Nephron progenitor cell (in vitro differentiated cells): Measurements from ENCODE around the gene EPHA7.

ENCODE experiments used
- DNase-seq: peaks from one replicate; pipeline ENCODE4 v3.0.0; 2021
- H3K27ac Mint-ChIP-seq: 2 replicates; pipeline ENCODE4 v1.8.0; 2021; ENCODE audit warnings: mild to moderate bottlenecking, moderate library complexity, mixed read lengths
- H3K27me3 Mint-ChIP-seq: 2 replicates; pipeline ENCODE4 v1.8.0; 2021; ENCODE audit warnings: mild to moderate bottlenecking, low read depth, mixed read lengths; ENCODE audit not compliant: poor library complexity
- H3K36me3 Mint-ChIP-seq: 2 replicates; pipeline ENCODE4 v1.8.0; 2021; ENCODE audit warnings: low read depth, mixed read lengths
- H3K4me1 Mint-ChIP-seq: 2 replicates; pipeline ENCODE4 v1.8.0; 2021; ENCODE audit warnings: mixed read lengths
- H3K4me3 Mint-ChIP-seq: 2 replicates; pipeline ENCODE4 v1.8.0; 2021; ENCODE audit warnings: mild to moderate bottlenecking, moderate library complexity, mixed read lengths
- H3K9me3 Mint-ChIP-seq: 2 replicates; pipeline ENCODE4 v1.8.0; 2021; ENCODE audit warnings: mild to moderate bottlenecking, moderate library complexity, mixed read lengths
- TF ChIP-seq, protein P1 (sequence below): fragments of 200-600 bp; sonication (generic); IDR thresholded peaks from 2 replicates; pipeline ENCODE4 v1.5.0; 2021; ENCODE audit warnings: antibody characterized with exemption

Gene EPHA7

GRCh38 chr6:93278241-93278640 lies 141.1 kb downstream of the EPHA7 start:
- H3K4me1 Mint-ChIP-seq, result no peaks in the 10 kb centered on the region
- H3K36me3 Mint-ChIP-seq, result peaks cover under 1% of the 10 kb centered on the region
- no peak overlapping the region for H3K4me3 Mint-ChIP-seq
- TF ChIP-seq, protein P1, sequence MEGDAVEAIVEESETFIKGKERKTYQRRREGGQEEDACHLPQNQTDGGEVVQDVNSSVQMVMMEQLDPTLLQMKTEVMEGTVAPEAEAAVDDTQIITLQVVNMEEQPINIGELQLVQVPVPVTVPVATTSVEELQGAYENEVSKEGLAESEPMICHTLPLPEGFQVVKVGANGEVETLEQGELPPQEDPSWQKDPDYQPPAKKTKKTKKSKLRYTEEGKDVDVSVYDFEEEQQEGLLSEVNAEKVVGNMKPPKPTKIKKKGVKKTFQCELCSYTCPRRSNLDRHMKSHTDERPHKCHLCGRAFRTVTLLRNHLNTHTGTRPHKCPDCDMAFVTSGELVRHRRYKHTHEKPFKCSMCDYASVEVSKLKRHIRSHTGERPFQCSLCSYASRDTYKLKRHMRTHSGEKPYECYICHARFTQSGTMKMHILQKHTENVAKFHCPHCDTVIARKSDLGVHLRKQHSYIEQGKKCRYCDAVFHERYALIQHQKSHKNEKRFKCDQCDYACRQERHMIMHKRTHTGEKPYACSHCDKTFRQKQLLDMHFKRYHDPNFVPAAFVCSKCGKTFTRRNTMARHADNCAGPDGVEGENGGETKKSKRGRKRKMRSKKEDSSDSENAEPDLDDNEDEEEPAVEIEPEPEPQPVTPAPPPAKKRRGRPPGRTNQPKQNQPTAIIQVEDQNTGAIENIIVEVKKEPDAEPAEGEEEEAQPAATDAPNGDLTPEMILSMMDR, result no peak
- H3K9me3 Mint-ChIP-seq, result peaks cover 2% of the 10 kb centered on the region
- H3K27me3 Mint-ChIP-seq, result no peaks in the 10 kb centered on the region
- DNase-seq, result no peak
- no peak overlapping the region for H3K27ac Mint-ChIP-seq

- no peaks in the 10 kb centered on the region for H3K4me1 Mint-ChIP-seq
- no peaks in the 10 kb centered on the region for H3K27me3 Mint-ChIP-seq
- H3K9me3 Mint-ChIP-seq, result no peaks in the 10 kb centered on the region
- TF ChIP-seq, protein P1, result no peak
- H3K4me3 Mint-ChIP-seq, result no peak overlapping the region
- H3K36me3 Mint-ChIP-seq, result no peaks in the 10 kb centered on the region
- H3K27ac Mint-ChIP-seq, result no peak overlapping the region
- no peak for DNase-seq
Observed at GRCh38 chr6:93272896-93273295, 146.5 kb downstream of the EPHA7 start.

GRCh38 chr6:93272211-93272610 lies 147.1 kb downstream of the EPHA7 start:
- Mint-ChIP-seq H3K27ac (peak overlapping the region; percentile 30), H3K9me3 (no peaks in the 10 kb centered on the region), H3K27me3 (no peaks in the 10 kb centered on the region), H3K4me1 (no peaks in the 10 kb centered on the region), H3K4me3 (no peak overlapping the region), H3K36me3 (no peaks in the 10 kb centered on the region)
- DNase-seq, result no peak
- TF ChIP-seq, protein P1, result no peak

- no peak overlapping the region for H3K27ac Mint-ChIP-seq
- H3K9me3 Mint-ChIP-seq, result no peaks in the 10 kb centered on the region
- H3K4me3 Mint-ChIP-seq, result no peak overlapping the region
- peaks cover 12% of the 10 kb centered on the region for H3K4me1 Mint-ChIP-seq
- no peaks in the 10 kb centered on the region for H3K36me3 Mint-ChIP-seq
- TF ChIP-seq, protein P1, result no peak
- no peak for DNase-seq
- no peaks in the 10 kb centered on the region for H3K27me3 Mint-ChIP-seq
Observed at GRCh38 chr6:93266116-93266817, 153.1 kb downstream of the EPHA7 start.

DNA sequence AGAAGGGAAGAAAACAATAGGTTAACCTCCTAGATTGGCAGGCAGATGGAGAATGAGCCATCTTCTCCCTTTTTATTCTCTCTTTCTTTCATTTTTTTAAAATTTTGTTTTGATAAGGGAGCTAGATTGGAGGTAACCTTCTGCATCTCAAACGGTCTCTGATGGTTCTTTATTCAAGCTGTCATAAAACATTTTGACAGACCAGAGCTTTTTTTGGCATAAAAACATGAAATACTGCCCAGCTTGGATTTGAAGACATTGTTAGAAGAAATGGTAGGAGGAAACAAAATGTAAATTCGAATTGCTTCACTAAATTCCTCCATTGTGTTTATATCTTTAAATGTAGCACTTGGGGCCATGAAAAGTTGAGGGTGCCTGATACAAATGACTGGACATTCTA lies 158.5 kb downstream of the EPHA7 start:
- Mint-ChIP-seq H3K27ac (no peak overlapping the region), H3K36me3 (no peaks in the 10 kb centered on the region), H3K9me3 (no peaks in the 10 kb centered on the region), H3K4me1 (peaks cover 14% of the 10 kb centered on the region), H3K4me3 (no peak overlapping the region), H3K27me3 (no peaks in the 10 kb centered on the region)
- TF ChIP-seq, protein P1, result no peak
- no peak for DNase-seq

DNA sequence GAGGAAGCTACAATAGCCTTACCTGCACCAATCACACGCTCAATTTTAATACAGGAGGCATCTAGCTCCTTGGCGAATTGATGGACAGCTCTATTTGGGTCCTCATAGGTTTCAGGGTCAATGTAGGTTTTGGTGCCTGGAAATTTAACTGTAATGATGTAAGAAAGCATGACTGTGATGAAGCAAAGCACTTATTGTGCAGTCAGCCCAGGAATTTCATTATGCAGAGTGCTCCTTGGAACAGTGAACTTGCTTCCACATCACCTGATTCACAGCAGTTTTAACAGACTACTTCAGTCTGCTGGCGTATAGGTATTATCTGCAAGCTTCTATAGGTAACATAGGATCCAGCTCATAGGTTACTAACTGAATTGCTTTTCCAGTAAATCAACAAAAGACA lies 160.0 kb downstream of the EPHA7 start:
- no peak overlapping the region for H3K4me3 Mint-ChIP-seq
- H3K27me3 Mint-ChIP-seq, result no peaks in the 10 kb centered on the region
- H3K27ac Mint-ChIP-seq, result no peak overlapping the region
- TF ChIP-seq, protein P1, result no peak
- H3K9me3 Mint-ChIP-seq, result no peaks in the 10 kb centered on the region
- DNase-seq, result no peak
- H3K36me3 Mint-ChIP-seq, result peaks cover 4% of the 10 kb centered on the region
- H3K4me1 Mint-ChIP-seq, result peaks cover 11% of the 10 kb centered on the region
